GM21381 (cell line): Measurements from ENCODE around the gene EML3.
A peak's percentile ranks its signal among the peaks of the same experiment; 100 is the strongest.
"Not testable (repeated sequence)": the region's sequence is repeated elsewhere in the genome, so short reads cannot be mapped to it uniquely, and the experiment has no call there.

Experiments used
- ATAC-seq: cut with Tn5 transposase; IDR thresholded peaks from one replicate; pipeline ENCODE4 v1.9.1; 2021; ENCODE audit warnings: mild to moderate bottlenecking, moderate library complexity; ENCODE audit not compliant: unreplicated experiment

EML3 gene, protein sequence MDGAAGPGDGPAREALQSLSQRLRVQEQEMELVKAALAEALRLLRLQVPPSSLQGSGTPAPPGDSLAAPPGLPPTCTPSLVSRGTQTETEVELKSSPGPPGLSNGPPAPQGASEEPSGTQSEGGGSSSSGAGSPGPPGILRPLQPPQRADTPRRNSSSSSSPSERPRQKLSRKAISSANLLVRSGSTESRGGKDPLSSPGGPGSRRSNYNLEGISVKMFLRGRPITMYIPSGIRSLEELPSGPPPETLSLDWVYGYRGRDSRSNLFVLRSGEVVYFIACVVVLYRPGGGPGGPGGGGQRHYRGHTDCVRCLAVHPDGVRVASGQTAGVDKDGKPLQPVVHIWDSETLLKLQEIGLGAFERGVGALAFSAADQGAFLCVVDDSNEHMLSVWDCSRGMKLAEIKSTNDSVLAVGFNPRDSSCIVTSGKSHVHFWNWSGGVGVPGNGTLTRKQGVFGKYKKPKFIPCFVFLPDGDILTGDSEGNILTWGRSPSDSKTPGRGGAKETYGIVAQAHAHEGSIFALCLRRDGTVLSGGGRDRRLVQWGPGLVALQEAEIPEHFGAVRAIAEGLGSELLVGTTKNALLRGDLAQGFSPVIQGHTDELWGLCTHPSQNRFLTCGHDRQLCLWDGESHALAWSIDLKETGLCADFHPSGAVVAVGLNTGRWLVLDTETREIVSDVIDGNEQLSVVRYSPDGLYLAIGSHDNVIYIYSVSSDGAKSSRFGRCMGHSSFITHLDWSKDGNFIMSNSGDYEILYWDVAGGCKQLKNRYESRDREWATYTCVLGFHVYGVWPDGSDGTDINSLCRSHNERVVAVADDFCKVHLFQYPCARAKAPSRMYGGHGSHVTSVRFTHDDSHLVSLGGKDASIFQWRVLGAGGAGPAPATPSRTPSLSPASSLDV

DNA sequence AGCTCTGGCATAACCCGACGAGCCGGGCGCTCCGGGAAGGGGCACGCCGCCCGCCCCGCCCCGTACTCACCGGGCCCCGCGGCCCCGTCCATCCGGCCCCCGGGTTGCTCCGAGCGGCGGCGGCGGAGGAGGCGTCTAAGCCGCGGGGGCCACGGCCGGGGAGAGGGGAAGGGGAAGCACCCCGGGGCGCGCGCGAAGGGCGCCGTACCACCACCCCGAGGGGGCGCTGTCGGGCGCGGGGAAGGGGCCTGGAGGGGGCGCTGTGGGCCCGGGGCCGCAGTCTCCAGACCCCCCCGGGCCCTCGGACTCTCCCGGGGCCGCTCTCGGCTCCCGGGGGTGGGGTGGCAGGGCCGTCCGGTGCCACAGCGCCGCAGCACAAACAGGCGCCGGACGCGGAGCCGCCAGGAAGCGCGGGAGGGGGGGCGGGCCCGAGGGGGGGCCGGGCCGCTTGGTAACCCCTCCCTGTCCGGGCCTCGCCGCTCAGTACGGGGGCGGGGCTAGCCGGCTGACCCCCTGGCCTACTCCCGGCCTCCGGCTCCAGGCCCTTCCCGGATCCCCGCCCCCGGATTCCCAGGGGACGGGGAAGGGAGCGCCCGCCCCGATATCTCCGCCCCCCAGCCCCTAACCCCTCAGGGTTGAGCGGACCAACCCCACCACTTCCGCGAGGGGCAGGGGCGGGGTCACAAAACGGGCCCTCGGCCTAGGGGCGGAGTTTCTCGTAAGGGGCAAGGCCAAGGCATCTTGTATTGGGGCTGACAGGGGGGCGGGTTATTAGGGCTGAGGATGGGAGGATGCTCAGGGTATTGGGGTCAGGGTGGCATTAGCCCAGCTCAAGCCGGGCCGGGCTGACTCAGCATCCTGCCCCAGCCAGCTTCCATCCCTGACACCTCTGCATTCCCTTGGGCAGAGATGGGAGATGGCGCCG, at the start of gene EML3, which contains the start of gene ROM1:
EML3 (minus strand) TSS at position 410 of the 925 bp plus-strand sequence; CDS start at position 92, 318 bp downstream.
ROM1 (plus strand) TSS at position 892 of the 925 bp plus-strand sequence; CDS start at position 917, 25 bp downstream.
- ATAC-seq = peak; percentile 70

DNA sequence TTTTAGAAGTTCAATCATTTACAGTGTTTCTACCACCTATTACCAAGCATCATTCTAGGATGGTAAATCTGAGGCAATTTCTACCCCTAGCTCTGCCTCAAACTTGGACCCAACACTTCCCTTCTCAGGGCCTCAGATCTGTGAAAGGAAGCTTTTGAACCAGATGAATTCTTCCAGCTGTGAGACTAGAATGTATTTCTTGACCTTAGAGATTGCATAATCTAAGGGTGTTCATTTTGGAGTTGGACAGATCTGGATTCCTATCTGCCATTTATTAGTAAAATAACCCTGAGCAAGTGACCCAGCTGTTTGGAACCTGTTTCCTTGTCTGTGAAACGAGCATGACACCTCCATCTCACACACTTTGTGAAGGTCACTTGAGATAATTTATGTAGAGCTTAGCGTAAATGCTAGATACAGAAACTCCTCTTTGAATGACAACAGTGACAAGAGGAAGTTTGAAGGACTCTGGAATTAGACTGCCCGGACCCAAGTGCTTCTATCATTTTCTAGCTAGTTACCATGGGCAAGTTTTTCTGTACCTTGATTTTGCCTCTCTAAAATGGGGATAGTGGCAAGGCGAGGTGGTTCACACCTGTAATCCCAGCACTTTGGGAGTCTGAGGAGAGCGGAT, 44.3 kb upstream of the EML3 start:
- ATAC-seq = no peak

DNA sequence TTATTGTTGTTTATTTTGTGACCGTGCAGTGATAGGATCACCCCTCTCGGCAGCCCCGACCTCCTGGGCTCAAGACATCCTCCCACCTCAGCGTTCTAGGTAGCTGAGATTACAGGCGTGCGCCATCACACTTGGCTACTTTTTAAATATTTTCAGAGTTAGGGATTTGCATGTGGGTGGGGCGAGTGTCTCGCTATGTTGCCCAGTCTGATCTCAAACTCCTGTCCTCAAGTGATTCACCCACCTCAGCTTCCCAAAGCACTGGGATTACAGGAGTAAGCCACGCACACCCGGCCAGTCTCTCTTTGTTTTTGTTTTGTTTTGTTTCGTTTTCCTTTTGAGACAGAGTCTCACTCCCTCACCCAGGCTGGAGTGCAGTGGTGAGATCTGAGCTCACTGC, 41.7 kb upstream of the EML3 start:
- no peak for ATAC-seq

DNA sequence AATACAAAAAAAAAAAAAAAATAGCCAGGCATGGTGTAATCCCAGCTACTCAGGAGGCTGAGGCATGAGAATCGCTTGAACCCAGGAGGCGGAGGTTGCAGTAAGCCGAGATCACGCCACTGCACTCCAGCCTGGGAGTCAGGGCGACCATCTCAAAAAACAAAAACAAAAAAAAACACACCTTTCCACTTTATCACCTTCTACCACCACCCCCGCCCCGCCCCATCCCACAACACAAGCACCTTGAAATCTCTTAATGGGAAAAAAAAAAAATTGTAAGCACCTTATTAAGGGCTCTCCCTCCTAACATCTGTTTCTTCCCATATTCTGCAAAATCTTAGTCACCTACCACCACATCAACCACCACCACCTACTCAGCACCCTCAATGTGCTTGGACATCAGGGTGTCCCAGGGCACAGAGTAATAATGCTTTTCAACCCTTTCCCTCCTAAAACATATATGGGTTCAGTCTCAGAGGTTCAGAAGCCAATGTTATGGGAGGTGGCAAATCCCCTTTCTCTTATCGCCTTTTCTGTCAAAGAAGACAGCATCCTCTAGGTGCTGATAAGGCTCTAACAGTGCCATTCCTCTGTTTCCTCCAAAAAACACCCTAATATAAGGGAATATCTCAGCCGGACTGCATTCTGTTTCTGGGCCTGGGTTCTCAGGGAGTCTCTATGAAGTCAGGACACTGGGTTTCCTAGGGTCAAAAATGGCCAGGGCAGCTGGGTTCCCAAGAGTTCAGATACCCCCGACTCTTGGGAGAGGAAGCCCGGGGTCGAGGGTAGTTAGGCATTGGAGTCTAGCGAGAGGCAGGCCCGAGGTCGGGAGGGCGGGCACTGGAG, 39.8 kb upstream of the EML3 start:
- ATAC-seq = no peak

DNA sequence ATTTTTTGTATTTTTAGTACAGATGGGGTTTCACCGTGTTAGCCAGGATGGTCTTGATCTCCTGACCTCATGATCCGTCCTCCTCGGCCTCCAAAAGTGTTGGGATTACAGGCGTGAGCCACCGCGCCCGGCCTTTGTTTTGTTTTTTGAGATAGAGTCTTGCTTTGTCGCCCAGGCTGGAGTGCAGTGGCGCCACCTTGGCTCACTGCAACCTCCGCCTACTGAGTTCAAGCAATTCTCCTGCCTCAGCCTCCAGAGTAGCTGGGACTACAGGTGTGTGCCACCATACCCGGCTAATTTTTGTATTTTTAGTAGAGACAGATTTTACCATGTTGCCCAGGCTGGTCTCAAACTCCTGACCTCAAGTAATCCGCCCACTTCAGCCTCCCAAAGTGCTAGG, 37.7 kb upstream of the EML3 start:
- not testable (repeated sequence) for ATAC-seq

DNA sequence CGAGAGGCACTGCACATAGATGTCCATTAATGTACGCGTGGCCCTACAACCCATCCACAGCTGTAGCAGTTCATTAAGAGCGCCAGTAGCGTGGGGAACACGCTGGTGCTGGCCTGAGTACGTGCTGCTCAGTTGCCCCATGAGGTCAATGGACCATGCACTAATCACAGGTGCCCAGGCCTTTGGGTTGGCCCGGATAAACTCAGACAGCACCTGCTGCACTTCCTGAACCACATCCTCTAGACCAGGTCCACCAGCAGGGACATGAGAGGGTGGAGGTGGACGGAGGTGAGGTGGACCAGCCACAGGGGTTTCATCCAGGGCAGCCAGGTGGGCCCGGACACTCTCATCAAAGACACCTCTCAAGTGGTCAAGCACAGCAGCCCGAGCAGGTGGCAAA, 36.9 kb upstream of the EML3 start:
- no peak for ATAC-seq

DNA sequence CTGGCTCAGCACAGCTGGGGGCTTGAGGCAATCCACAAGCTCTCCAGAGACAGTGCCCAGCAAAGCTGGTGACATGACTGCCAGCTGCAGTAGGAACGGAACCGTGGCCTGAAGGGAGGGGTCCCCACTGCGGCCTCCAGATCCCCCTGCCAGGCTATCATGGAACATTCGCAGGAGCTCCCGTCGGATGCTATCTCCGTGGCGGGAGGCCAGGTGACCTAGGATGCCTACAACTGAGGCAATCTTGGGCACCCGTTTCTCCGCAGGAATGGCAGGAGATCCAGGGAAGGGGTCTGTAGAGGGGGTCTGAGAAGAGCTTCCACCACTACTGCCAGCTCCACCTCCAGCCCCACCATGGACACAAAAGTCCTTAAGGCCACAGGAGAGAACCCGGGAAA, 36.4 kb upstream of the EML3 start:
- no peak for ATAC-seq

DNA sequence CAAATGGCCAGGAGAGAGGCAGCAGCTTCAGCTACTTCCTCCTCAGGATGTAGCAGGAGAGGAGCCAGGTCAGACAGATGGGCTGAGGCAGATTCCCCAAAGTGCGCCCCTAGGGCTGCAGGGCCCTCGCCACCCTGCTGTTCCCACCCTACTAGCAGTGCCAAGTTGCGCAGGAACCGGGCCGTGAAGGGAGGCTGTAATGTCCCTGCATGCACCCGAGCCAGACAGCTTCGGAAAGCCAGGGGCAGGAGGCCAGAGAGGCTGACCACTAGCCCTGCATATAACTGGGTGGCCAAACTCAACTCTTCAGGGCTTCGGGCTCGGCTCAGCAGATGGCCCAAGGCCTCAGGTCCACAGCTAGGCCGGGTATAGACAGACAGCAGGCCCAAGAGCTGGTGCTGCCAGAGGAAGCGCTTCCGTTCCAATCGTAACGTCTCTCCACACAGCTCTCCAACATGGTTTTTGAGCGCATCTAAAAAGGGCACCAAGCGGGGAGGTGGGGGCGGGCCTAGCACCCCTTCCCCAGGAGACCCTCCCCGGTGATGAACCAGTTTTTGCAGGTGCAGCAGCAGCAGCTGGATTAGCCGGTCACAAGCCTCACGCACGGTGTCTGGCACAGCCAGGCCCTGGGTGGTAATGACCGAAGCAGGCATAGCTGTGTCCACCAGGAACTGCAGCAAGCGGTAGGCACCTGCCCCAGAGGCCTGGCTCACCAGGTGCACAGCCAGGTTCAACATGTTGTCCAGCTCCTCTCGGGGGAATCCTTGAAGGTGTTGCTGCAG, 35.8 kb upstream of the EML3 start:
- no peak for ATAC-seq

DNA sequence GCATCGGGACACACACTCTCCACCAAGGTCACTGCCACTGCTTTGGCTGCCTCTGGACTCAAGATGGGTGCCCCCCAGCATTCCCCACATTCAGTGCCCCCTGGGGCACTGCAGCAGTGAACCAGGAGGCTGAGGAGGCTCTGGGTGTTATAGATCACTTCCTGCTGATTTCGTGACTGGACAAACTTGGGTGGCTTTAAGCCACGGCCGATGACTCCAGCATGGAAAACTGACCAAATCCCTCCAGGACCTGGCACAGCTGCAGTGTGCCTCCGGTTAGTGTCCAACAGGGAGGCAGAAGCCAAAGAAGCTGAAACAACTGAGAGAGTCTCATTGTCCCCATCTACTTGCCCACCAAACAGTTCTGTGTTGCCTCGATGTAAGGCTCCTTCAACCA, 35.0 kb upstream of the EML3 start:
- ATAC-seq = no peak

DNA sequence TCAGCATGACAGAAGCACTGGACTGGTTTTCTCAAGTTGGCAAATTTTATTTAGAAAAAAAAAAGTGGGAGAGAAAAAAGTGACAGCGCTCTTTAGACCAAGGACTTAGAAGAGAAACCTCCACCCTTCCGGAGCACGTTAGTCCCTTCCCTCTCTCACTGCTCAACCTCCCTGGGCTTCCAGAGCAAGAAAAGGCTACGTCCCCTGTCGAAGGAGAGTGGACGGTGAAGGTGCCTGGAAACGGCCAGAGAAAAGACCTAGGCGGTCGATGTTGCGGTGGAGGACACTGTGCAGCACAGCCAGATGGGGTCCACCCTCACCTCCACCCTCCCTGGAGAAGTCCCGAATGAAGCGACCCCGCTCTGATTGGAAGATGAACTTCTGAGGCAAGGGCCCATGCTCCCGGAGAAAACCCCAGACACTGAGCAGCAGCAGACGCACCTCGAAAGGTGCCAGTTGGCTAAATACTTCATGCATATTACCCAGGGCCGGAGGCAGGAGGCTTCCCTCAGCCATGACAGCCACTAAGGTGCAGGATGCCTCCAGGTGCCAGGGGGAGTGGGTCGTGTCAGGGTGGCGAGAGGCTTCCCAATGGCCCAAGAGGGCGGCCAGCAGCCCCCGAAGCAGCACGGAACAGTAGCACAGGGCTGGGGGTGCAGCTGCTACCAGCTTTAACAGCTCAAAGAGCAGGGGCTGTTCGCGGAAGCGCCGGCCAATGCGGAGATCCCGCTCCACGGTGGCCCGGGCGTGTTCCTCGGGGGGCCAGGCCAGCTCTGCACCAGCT, 34.4 kb upstream of the EML3 start:
- ATAC-seq = no peak

DNA sequence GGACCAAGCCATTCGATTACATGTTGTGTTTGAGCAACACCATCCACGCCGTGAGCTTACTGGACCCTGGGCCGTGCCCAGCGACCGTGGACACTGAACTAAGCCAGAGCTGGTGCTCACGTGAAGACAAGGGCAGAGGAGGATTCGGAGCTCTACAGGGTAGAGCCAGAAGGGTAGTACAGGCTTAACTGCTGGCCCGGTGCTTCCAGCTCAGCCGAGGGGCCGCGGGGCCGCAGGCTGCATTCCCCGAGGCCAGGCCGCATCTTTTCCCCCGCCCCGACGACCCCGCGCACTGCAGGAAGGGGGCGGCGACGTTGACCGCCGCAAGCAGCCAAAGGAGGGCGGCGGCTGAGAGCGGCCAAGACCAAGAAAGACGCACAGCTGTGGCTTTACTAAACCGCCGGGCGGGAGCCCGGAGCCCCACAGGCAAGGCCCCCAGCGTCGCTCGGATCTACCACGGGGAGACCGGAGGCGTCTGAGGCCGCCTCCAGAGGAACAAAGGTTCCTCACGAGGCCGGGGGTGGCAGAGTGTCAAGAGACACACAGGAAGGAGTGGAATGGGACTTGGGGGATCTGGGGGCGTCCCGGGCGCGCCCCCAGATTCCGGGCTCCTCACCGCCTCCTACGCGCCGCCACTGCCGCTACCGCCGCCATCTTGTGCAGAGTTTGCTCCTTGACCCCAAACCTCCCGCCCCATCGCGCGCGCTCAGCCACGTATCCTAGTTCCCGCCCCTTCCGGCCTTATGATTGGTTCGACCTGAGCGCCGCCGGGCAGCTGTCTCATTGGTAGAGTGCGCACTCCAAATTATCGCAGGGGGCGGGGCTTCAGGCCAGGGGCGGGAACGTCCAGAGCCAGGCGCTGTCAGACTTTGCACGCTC, 33.6 kb upstream of the EML3 start, which contains the start of gene GANAB:
GANAB (minus strand) TSS at position 668 of the 879 bp plus-strand sequence; CDS start at position 654, 14 bp downstream.
- peak; percentile 93 for ATAC-seq

DNA sequence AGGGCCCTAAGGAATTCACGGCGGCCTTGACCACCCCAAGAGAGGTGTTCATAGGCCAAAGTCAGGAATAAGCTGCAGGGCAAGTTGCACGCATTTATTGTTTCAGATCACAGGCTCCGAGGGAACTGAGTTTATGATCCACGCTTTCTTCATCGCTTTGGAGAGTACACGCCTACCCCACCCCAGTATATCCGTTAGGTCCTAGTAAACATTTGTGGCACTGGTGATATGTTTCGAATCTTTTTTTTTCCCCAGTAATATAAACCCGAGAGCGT, 33.0 kb upstream of the EML3 start:
- ATAC-seq = no peak

DNA sequence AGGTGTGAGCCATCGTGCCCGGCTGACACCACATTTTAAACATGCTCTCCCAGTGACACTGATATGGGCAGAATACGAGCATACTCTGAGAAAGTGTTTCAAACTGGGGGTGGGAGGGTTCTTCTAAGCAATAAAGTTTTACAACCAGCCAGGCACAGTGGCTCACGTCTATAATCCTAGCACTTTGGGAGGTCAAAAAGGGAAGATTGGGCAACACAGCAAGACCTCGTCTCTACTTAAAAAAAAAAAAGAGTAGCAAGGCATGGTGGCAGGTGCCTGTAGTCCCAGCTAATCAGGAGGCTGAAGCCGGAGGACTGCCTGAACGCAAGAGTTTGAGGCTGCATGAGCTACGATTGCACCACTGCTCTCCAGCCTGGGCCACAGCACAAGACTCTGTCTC, 31.6 kb upstream of the EML3 start:
- ATAC-seq = no peak

DNA sequence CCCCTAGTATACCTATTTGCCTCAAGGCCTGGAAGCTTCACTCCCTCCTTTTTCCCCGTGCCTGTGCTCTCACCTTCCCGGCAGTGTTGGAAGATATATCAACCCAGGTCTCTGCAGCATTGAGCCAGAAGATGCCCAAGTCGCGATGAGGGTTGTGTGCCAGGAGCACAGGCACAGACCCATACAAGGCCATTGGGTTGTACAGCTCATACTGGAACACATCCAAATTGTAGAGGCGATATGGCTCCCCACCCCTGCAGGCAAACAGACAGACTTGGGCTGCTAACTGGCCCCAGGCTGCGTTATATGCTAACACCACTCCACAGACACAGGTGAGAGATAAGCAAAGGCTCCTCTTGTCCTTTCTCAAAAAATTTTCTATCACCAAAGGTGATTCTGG, 19.9 kb upstream of the EML3 start:
- ATAC-seq = no peak

DNA sequence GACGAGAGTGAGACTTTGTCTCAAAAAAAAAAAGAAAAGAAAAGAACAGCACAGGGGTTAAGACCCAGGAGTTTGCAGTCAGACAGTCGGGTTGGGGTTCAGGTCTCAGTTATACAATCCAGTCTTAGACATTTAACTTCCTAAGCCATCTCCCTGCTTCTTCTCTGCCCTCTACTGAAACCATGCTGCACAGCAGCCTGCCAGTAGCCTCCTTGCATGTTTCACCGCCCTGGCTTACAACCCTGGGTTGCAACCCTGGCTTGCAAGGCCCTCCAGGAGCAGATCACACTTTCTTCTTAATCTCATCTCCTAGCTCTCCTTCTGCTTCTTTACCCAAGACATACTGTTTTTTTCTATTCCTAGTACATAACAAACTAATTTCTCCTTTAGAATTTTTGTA, 15.1 kb upstream of the EML3 start:
- no peak for ATAC-seq

DNA sequence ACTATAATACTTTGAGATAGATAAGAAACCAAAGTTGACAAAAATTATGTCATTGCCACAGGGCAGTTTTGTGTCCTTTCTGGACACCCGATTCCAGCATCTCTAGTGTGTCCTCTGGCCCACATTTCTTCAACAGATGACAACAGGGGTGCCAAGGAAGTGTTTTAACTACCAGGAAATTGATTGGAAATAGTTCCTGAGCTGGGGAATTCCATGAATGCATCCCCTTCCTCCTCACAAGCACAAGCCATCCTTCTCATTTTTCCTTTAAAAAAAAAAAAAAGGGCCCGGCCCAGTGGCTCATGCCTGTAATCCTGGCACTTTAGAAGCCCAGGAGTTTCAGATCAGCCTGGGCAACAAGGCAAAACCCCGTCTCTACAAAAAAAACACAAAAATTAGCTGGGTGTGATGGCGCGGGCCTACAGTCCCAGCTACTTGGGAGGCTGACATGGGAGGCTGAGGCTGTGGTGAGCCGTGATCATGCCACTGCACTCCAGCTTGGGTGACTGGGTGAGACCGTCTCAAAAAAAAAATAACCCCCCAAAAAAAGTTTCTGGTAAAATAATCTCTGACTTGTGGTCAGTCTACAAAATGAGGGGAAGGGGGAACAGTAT, 10.0 kb upstream of the EML3 start:
- ATAC-seq = no peak
